Stimulated activated CD4-positive, alpha-beta T cell treated with anti-CD3 and anti-CD28 coated beads, Interleukin-15, amount 100 ng/mL, for 48 hours (primary cell): ENCODE data around the gene MRGPRF.

Source experiments
- DNase-seq, 2 donors: peaks; one replicate each; pipeline ENCODE4 v3.0.0-alpha.2; 2020; ENCODE audit warnings: low read depth in 2 of 2

Gene MRGPRF

DNA sequence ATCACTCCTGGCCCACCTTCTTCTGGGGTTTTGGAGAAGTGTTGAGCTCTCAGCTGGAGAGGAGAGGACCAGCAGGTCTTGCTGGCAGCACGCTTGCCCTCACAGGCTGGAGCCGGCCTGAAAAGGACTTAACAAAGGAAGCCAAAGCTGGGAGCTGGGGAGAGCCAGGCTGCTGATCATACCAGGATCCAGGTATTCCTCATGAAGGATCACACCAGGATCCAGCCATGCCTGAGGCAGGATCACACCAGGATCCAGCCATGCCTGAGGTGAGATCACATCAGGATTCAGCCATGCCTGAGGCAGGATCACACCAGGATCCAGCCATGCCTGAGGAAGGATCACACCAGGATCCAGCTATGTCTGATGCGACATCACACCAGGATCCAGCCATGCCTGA lies 49.3 kb downstream of the MRGPRF start:
- no peak for DNase-seq

DNA sequence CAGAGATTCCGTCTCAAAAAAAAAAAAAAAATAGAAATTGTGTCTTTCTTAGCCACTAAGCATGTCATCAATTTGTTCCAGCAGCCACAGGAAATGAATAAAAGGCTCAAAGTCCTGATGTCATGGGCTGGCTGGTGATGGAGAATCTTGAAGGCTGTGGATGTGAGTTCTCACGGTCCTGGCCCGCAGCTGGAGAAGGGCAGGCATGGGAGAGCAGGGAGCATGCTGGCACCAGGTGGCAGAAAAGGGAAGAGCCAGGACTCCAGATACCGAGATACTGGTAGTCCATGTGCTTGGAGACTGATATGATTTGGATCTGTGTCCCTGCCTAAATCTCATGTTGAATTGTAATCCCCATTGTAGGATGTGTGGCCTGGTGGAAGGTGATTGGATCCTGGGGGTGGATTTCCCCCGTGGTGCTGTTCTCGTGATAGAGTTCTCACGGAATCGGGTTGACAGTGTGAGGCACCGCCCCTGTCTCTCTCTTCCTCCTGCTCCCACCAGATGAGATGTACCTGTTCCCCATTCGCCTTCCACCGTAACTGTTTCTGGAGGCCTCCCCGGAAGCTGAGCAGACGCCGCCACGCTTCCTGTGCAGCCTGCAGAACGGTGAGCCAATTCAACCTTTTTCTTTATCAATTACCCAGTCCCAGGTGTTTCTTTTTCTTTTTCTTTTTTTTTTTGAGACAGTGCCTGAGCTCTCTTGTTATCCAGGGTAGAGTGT lies 50.4 kb downstream of the MRGPRF start:
- no peak for DNase-seq

DNA sequence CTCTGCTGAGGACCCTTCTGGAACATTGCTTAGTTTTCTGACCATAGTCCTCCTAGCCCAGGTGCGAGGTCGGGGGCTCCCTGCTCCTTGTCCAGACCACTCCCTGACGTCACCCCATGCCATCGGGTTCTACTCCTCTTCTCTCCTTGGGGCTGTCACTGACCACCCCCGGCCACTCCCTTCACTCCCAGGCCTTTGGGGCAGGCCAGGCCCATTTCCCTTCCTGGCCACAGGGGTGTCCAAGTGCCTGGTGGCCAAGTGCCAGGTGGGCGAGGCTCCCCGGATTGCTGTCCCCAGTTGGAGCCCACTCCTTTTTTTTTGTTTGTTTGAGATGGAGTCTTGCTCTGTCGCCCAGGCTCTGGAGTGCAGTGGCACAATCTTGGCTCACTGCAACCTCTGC lies 51.8 kb downstream of the MRGPRF start:
- no peak for DNase-seq

DNA sequence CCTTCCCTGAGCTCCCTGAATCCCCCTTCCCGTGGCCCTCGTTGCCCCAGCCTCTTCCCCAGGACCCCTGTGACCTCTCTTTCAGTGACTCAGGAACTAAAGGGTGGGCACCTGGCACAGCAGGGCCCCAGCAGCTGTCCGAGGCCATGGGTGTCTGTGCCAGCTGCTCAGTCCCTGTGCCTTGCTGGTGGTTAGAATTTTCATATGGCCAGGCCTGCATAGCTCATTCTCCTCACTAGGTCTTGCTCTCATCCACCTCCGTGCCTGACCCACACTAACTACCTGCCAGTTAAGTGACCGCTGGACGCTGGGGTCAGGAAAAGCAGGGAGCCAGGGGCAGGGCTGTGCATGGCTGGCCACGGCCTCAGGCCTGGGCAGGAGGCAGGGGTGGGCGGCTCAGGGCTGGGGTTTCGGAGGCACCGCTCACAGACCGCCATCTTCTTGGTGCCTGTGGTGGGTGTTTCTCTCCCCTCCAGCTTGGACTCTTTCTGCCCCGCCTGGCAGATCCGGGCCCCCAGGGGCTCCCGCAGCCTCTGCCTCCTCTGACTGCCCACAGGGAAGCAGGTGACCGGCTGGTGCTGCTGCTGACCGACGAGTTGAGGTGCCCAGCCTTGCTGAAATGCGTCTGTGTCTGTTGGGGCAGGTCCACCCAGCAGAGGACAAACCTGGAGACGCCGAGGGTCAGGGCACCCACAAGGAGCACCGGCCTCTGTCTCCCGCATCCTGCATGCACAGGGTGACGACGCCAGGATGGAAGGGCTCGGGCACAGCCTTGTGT lies 52.6 kb downstream of the MRGPRF start:
- no peak for DNase-seq

DNA sequence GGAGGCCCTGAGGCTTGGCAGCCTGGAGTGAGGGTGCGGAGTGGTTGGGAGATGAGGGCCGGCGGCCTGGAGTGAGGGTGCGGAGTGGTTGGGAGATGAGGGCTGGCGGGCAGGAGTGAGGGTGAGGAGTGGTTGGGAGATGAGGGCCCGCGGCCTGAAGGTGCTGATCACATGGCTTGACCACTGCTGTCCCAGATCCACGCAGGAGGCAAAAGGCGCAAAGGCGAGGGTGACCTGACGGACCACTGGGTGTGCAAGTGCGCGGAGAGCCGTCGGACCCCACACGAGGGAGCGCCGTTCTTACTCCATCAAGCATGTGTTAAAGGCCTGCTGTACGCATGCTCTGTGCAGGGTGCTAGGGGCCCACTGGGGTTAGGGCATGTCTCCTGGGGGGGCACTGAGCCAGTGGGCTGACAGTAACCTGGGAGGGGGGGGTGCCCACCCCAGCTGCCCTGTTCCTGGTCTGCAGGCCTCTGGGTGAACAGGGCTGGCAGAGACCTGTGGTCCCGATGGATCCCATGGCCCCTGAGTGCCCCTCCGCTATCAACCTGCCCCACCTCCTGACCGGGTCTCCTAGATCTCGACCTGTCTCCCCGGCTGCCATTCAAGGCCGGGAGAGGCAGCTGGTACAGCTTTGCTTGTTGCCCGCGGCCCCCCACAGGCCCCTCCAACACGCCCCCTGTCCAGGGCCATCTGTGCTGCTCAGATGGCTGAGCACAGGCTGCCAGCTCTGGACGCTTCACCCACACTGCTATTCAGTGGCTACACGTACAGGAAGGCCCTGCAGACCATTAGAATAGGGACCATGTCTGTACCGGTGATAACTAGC lies 53.4 kb downstream of the MRGPRF start:
- DNase-seq: no peak

DNA sequence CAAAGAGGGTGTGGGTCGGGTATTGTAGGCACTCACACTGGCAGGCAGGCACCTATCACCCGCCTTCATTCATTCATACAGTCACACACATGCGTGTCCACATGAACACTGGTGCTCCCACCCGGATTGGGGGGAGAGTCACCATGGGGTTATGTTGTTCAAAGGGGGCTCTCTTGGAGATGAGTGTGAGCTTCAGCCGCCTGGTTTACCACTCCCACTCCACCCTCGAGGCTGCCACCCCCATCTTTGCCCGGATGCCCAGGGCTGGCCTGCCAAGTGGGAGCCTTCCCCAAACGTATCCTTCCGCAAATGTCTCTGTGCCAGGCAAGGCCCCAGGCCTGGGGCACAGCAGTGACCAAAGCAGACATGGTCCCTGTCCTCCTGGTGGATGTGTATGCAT lies 54.8 kb downstream of the MRGPRF start:
- DNase-seq: no peak

DNA sequence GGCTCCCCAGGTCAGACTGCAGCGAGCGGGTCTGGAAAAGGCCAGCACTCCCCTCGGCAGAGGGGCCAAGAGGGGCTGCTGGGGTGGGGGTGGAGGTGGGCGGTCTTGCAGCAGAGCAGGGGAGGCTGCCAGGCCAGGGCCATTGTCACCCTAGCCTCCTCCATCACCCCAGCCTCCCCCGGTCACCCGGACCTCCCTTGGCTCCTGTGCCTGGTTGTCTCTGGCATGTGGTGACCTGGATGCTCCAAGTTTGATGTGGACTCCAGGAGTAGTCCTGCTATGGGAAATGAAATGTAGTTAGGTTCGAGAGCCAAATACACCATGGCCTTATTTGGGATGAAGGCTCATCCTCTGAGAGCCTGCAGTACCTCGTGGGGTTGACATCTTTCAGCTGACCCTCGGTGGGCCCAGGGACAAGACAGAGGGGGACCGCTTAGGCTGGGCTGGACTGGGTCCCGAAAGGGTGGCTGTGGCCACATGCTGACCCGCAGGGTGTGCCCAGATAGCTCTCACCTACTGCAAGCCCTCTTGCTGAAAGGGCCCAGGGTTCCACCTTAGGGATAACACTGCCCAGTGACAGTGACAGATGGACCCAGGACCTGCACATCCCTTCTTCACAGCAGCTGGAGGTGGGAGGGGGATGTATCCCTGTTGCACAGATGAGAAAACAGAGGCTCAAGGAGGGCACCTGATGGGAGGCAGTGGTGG lies 56.3 kb downstream of the MRGPRF start:
- no peak for DNase-seq

DNA sequence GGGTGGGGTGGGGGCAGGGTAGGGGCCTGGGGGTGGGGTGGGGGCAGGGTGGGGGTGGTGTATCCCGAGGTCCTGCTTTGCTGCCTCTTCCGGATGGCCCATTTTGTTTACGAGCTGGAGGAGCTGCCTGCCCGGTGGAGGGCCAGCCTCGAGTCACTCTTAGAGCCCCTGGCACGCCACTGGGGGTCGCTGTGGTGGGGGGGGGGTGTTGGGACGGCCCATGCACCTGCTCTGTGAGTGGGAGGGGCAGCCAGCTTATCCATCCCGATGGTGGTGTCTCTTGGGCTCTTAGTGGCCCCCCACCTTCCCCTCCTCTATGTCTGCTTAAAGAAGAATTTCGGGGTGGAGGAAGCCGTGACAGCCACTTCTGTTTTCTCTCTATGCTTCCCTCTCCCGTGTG lies 56.9 kb downstream of the MRGPRF start:
- DNase-seq: no peak

DNA sequence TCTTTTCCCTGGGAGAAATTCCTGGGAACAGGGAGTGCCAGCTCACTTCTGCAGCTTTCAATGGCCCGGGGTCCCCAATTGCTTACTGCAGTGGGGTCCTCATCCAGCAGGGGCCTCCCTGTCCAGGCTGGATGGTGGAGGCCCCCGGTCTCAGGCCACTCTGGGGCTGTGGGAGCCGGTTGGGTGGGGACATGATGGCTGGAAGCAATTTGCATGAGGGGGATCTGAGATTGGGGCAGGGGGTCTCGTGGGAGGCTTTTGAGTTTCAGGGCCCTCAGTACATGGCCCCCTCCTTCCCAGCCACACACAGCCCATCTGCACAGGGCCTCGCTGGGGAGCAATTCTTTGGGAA lies 57.5 kb downstream of the MRGPRF start:
- DNase-seq: no peak

DNA sequence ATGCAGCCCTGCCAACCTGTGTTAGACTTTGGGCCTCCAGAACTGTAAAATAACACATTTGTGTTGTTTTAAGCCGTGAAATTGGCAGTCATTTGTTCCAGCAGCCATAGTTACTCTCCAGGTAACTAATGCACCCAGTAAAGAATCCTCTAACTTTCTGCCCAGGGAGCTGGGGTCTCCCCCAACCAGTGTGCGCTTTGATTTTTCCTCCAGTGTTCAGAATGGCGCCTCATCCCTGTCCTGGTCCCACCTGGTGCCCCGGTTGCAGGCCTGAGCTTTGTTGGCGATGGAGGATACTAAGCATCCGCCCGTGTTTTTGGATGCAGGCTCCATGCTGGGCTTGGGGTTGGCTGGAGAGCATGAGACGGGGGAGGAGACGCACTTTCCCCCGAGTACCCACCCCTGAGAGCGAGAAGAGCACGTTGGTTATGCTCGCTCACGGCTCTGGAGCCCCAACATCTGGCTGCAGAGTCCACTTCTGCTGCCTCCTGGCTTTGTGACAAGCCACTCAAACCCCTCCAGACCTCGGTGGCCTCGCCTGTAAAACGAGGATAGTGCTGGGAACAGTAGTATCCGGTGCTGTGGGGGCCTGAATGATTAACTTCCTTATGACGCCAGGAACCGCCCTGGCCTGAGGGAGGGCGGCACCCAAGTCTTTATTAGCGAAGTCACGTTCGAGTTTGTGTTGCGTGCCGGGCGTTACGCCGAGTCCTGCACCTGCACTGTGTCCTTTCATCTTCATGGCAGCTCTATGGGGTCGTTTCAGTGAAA lies 58.0 kb downstream of the MRGPRF start:
- DNase-seq: no peak
